ENCODE data around the gene PAX2. TPM values are rescaled to one million over a fixed set of nuclear protein-coding genes. Genes with fewer than 3 reads are reported as not detected.

Gene PAX2
- total RNA-seq, 1 donor from 2014 or later, result 5.1 TPM

DNA sequence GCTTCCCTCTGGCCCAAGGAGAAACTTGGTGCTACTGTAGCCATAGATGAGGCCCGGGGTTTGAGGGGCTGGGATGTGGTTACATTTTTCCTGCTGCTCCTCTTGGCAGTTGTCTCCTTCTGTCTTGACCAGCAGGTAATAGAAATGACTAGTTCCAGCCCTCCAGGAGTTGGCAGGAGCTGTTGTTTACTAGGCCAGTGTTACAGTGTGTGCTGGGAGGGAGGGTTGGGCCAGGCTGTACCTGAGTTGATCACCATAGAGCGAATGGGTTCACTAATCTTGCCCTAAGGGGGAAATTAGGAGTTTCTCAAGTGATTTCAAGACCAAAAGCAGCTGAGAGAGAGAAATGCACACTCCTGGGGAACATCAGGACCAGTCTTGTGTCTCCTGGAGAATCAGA lies 34.9 kb downstream of the PAX2 start:
- H3K36me3 ChIP-seq (ENCODE audit: control insufficient read depth, insufficient read depth, low read length), result peaks cover 6% of the 10 kb centered on the region
- H3K4me3 ChIP-seq (ENCODE audit: low read depth, low read length), result no peak overlapping the region
- DNase-seq (ENCODE audit: low read depth), result no peak
- TF ChIP-seq, protein P1, sequence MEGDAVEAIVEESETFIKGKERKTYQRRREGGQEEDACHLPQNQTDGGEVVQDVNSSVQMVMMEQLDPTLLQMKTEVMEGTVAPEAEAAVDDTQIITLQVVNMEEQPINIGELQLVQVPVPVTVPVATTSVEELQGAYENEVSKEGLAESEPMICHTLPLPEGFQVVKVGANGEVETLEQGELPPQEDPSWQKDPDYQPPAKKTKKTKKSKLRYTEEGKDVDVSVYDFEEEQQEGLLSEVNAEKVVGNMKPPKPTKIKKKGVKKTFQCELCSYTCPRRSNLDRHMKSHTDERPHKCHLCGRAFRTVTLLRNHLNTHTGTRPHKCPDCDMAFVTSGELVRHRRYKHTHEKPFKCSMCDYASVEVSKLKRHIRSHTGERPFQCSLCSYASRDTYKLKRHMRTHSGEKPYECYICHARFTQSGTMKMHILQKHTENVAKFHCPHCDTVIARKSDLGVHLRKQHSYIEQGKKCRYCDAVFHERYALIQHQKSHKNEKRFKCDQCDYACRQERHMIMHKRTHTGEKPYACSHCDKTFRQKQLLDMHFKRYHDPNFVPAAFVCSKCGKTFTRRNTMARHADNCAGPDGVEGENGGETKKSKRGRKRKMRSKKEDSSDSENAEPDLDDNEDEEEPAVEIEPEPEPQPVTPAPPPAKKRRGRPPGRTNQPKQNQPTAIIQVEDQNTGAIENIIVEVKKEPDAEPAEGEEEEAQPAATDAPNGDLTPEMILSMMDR (IDR thresholded peaks at IDR 0.05; ENCODE audit: insufficient read depth, low read length, poor library complexity, severe bottlenecking), result no peak
- no peaks in the 10 kb centered on the region for H3K27me3 ChIP-seq (ENCODE audit: control insufficient read depth, insufficient read depth, low read length)

DNA sequence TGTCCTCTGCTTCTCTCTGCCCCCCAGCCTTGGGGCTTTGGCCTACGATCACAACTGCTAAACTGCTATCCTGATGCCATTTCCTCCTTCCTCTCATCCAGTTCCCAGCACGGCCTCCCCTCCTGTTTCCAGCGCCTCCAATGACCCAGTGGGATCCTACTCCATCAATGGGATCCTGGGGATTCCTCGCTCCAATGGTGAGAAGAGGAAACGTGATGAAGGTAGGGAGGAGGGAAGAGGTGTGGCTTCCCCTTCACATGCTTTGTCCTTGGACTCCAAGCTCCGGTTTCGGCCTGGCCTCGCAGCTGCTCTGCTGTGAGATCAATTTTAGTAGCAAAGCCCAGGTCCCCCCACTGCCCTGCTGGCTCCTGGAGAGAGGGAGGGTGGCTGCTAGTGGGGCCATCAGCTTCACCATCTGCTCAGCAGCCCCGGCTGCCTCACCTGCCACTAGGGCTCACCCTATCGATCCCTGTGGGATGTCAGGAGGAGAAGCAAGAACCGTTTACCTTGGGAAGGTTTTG lies 35.8 kb downstream of the PAX2 start:
- H3K27me3 ChIP-seq (ENCODE audit: control insufficient read depth, insufficient read depth, low read length), result no peaks in the 10 kb centered on the region
- DNase-seq (ENCODE audit: low read depth), result no peak
- H3K4me3 ChIP-seq (ENCODE audit: low read depth, low read length), result no peak overlapping the region
- H3K36me3 ChIP-seq (ENCODE audit: control insufficient read depth, insufficient read depth, low read length), result peaks cover 6% of the 10 kb centered on the region
- TF ChIP-seq, protein P1 (IDR thresholded peaks at IDR 0.05; ENCODE audit: insufficient read depth, low read length, poor library complexity, severe bottlenecking), result no peak

DNA sequence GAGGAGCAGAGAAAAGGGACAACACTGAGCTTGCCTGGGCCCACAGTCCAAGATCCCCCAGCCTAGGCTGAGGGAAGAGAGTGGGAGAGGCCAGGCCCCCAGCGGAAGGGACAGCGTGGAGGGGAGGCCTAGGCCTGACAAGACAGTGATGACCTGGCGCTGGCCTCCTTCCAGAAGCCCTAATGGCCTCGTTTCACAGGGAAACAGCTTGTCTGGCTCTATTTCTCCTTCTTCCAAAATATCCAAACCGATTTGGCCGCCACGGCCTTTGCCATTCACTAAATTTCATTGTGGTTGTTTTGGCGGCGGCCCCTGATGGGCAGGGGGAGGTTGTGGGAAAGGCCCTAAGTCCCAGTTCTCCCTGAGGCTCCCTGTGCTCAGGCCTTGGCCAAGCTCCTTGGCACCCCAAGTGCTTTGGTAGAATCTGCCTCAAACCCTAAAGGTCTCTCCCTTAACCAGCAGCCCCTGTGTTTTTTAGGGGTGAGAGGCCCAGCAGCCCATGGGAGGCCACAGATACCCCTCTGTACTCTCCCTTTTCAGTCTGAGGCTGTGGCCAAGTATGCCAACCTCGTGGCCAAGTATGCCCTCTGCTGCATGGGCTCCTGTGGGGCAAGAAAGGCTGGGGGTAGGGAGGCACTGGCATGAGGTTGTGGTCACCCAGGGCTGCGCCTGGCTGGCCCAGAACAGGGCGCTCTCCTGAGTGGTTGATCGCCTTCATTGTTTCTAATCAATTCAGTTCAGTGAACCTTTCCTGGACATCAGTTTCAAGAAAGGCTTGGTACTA lies 37.3 kb downstream of the PAX2 start:
- peaks cover 6% of the 10 kb centered on the region for H3K36me3 ChIP-seq (ENCODE audit: control insufficient read depth, insufficient read depth, low read length)
- H3K4me3 ChIP-seq (ENCODE audit: low read depth, low read length), result no peak overlapping the region
- DNase-seq (ENCODE audit: low read depth), result no peak
- TF ChIP-seq, protein P1 (IDR thresholded peaks at IDR 0.05; ENCODE audit: insufficient read depth, low read length, poor library complexity, severe bottlenecking), result no peak
- no peaks in the 10 kb centered on the region for H3K27me3 ChIP-seq (ENCODE audit: control insufficient read depth, insufficient read depth, low read length)

DNA sequence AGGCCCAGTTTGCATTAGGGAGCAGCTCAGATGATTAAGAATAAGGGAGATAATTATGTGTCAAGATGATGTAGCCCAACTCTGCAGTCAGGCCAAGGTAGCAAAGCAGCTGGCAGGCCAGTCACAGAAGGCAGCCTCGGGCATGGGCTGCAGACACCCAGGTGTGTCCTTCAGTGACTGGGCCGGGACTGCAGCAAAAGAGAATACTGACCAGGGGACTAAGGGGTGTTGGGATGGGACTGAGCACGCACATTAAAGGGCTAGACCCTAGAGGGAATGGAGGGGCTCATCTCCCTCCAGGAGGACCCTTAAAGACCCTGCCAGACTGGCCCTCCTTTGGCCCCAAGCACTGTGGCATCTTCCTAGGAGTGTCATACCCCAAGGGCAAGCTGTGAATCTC lies 38.7 kb downstream of the PAX2 start:
- H3K27me3 ChIP-seq (ENCODE audit: control insufficient read depth, insufficient read depth, low read length), result peaks cover 2% of the 10 kb centered on the region
- DNase-seq (ENCODE audit: low read depth), result no peak
- H3K4me3 ChIP-seq (ENCODE audit: low read depth, low read length), result no peak overlapping the region
- TF ChIP-seq, protein P1 (IDR thresholded peaks at IDR 0.05; ENCODE audit: insufficient read depth, low read length, poor library complexity, severe bottlenecking), result no peak
- H3K36me3 ChIP-seq (ENCODE audit: control insufficient read depth, insufficient read depth, low read length), result peaks cover 6% of the 10 kb centered on the region

DNA sequence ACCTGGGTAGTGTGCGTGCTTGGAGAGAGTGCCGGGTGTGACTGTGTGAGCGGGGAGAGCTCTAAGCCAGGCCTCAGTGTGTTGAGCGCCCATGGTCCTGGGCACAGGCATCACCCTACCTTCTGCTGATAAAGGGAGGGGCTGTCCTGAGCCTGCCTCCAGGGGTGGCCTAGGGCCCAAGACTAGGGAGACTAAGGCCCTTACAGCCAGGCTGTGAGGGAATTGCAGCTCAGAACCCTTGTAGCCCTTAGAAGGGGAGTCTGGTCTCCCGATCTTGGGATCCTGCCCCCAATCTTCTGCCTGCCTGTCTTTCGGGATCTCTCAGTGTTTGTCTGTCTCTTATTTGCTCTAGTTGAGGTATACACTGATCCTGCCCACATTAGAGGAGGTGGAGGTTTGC lies 41.2 kb downstream of the PAX2 start:
- DNase-seq (ENCODE audit: low read depth), result no peak
- H3K36me3 ChIP-seq (ENCODE audit: control insufficient read depth, insufficient read depth, low read length), result peaks cover 5% of the 10 kb centered on the region
- no peak overlapping the region for H3K4me3 ChIP-seq (ENCODE audit: low read depth, low read length)
- TF ChIP-seq, protein P1 (IDR thresholded peaks at IDR 0.05; ENCODE audit: insufficient read depth, low read length, poor library complexity, severe bottlenecking), result no peak
- peaks cover 2% of the 10 kb centered on the region for H3K27me3 ChIP-seq (ENCODE audit: control insufficient read depth, insufficient read depth, low read length)

Data from kidney epithelial cell (primary cell).